NCI-H345 (cell line): ENCODE results near the gene CKLF.
"Not testable (repeated sequence)": the region's sequence is repeated elsewhere in the genome, so short reads cannot be mapped to it uniquely, and the experiment has no call there.

Experiments
- DNase-seq: peaks from one replicate; lab custom pipeline; 2025; lab: John Stamatoyannopoulos, UW

The CKLF gene

DNA sequence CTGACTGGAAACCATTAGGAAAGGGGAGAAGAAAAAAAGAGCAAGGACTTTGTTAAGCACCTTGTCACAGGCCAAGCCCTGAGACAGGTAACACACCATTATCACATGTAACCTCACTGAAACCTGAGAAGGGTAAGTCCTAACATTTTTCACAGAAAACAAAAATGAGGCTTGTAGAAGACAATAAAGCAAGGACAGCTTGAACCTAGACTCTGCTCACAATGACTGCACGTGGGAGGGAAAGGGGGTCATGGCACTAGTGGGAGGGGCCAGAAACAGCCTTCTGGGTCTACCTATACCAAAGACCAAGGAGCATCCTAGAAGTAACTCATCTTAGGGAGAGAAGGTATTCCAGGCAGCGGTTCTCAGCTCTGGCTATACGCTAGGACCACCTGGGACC lies 10.0 kb upstream of the CKLF start:
- no peak for DNase-seq

DNA sequence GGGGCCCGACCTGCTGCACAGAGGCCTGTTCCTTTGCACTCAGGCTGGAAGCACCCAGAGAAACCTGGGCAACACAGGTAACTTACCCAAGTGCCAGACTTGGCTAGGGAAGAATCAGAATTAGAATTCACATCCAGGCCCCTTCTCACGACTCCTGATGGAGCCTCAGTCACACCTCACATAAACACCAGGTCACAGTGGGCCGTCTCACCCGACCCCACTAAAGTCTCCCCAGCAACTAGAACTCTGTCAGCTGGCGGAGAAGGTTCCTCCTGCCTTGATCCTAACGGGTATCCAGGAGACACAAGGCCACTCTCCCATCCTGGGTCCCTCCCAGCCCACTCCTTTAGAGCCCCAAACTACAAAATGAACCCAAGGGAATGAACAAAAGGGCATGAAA lies 8.8 kb upstream of the CKLF start:
- DNase-seq = no peak

- no peak for DNase-seq
Measured at GRCh38 chr16:66544016-66544757, 8.2 kb upstream of the CKLF start.

- DNase-seq = peak; percentile 14
Measured at GRCh38 chr16:66547101-66547989, 5.0 kb upstream of the CKLF start.

- DNase-seq = no peak
Measured at GRCh38 chr16:66548068-66548467, 4.3 kb upstream of the CKLF start.

GRCh38 chr16:66548868-66549267 lies 3.5 kb upstream of the CKLF start:
- no peak for DNase-seq

- peak; percentile 50 for DNase-seq
Measured at GRCh38 chr16:66549284-66550131, 2.9 kb upstream of the CKLF start, which contains the start of gene TK2. TK2 (minus strand) TSS chr16:66550122; CDS start chr16:66550061, 61 bp downstream.

GRCh38 chr16:66551348-66551759 lies 1.0 kb upstream of the CKLF start:
- DNase-seq = peak; percentile 59

GRCh38 chr16:66551788-66552285 lies 539 bp upstream of the CKLF start:
- DNase-seq = no peak

GRCh38 chr16:66553223-66553622 lies 847 bp downstream of the CKLF start:
- no peak for DNase-seq

- DNase-seq = no peak
Measured at GRCh38 chr16:66554021-66554420, 1.6 kb downstream of the CKLF start.

- no peak for DNase-seq
Measured at GRCh38 chr16:66554495-66554894, 2.1 kb downstream of the CKLF start.

DNA sequence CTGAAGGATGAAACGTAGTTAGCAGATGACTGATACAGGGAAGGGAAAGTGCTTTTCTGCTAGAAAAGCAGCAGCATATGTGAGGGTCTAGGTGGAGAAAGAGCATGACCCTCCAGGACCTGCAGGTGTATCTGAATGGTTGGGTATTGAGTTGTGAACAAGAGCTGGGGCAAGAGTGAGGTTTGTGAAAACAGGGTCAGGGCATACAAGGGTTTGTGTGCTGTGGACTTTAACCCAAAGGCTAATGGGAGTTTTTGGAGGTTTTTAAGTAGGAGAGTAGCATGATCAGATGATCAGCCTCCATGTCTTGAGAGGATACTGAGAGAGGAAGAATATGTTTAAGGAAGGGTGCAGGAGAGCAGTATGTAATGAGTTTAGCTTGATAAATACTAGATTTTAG lies 7.7 kb downstream of the CKLF start:
- DNase-seq = no peak

GRCh38 chr16:66561381-66562080 lies 9.2 kb downstream of the CKLF start:
- DNase-seq = no peak

DNA sequence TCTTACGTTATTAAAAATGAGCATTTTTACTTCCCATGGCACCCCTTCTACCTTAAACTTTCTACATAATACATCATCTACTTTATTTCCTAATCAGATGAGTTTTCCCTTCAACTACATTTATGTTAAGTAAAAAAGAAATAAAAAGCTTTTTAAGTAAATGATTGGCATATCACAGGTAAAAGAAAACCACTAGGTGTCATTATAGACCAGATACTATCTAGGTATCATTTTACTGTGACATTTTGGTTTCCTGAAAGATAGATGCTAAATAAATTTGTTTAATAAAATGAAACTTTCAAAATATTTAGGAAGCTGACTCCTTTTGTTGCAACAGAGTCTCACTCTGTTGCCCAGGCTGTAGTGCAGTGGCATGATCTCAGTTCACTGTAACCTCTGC lies 10.0 kb downstream of the CKLF start:
- DNase-seq = no peak

DNA sequence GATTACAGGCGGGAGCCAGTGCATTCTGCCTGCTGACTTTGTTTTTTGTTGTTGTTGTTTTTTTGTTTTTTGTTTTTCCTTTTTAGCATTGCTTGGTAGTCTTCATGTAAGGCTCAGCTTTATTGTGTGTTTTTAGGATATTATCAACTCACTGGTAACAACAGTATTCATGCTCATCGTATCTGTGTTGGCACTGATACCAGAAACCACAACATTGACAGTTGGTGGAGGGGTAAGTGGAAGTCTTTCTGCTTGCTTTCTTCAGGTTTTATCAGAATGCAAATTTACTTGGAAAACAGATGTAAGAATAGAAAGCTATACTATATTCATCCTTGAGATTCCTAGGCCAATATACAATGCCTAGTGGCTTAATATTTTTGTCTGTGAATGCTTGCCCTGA lies 10.6 kb downstream of the CKLF start:
- no peak for DNase-seq

GRCh38 chr16:66563574-66564334 lies 11.4 kb downstream of the CKLF start:
- no peak for DNase-seq

DNA sequence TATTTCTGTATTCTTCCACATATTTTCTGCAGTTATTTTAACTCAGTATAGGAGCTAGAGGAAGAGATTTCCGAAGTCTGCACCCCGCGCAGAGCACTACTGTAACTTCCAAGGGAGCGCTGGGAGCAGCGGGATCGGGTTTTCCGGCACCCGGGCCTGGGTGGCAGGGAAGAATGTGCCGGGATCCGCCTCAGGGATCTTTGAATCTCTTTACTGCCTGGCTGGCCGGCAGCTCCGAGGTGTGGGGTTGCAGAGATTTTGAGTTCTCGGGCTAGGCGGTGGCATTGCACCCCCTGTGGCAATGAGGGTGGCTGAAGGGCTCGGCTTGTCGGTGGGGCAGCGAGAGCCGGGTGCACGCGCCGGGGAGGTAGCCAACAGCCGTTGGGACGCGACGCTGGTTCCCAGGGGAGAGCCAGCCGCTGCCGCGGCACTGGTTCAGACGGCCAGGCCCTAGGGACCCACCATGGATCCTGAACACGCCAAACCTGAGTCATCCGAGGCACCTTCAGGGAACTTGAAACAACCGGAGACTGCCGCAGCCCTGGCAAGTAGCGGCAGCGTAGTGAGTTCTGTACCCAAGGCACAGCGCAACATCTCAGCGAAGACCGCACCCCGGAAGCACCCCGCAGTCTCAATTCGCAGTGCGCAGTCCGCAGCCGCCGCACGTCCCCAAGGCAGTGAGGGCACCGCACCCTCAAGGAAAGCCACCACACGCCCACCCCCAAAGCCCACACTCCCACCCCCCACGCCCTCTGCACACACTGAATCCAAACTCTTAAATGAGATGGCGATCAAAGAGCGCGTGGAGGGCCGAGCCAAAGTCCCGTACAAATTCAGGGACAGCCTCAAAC lies 13.9 kb downstream of the CKLF start, which contains the start of gene CMTM1:
CMTM1 (plus strand) TSS at position 389 of the 851 bp plus-strand sequence; CDS start at position 464, 75 bp downstream.
- no peak for DNase-seq

DNA sequence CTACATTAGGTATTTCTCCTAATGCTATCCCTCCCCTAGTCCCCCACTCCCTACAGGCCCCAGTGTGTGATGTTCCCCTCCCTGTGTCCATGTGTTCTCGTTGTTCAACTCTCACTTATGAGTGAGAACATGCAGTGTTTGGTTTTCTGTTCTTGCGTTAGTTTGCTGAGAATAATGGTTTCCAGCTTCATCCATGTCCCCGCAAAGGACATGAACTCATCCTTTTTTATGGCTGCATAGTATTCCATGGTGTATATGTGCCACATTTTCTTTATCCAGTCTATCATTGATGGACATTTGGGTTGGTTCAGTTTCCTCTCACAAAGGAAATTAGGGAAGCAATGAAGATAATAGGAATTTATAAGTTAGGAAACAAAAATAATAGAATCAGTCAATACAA lies 14.9 kb downstream of the CKLF start:
- DNase-seq = not testable (repeated sequence)

DNA sequence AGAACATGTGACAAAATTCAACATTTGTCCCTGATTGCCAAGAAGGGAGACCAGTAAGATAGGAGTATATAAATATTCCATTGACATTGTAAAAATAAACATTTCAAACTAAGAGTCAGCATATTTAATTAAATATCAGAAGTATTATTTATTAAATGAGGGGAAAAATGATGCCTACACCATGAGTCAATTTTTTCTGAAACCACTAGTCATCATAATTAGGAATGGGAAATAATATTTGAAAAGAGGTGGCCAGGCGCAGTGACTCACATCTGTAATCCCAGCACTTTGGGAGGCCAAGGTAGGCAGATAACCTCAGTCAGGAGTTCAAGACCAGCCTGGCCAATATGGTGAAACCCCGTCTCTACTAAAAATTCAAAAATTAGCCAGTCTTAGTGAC lies 16.0 kb downstream of the CKLF start:
- no peak for DNase-seq
